SK-N-SH (cell line): Measurements from ENCODE around the gene VPS18. TPM values are rescaled to one million over a fixed set of nuclear protein-coding genes. Genes with fewer than 3 reads are reported as not detected.

Experiments used
- CTCF ChIA-PET: fragments of 300-600, 350-600 bp; formaldehyde crosslinking; extraction: SDS; loops from one replicate; lab custom pipeline; 2021; lab: Yijun Ruan, JAX
- POLR2A ChIA-PET: fragments of 350-600 bp; sonication (Branson Sonifier 250); formaldehyde crosslinking; extraction: SDS; loops from one replicate; lab custom pipeline; 2020; ENCODE audit warnings: antibody characterized with exemption, inconsistent platforms; lab: Yijun Ruan, JAX
- DNase-seq: peaks from one replicate; pipeline ENCODE4 v3.0.0; 2012
- H2AFZ ChIP-seq: fragments of 200-600 bp; sonication (generic); 2 replicates; pipeline ENCODE4 v1.8.1; 2016; ENCODE audit warnings: antibody characterized with exemption, mild to moderate bottlenecking, low read depth
- H3F3A ChIP-seq: fragments of 200-600 bp; sonication (generic); replicated peaks from 2 replicates; pipeline ENCODE3; 2016; ENCODE audit warnings: antibody characterized with exemption, mild to moderate bottlenecking; ENCODE audit not compliant: insufficient read depth
- H3K27ac ChIP-seq, 2 experiments: fragments of 200-500 bp in 1 of 2; fragments of 200-600 bp in 1 of 2; sonication (Bioruptor generic) in 1 of 2; sonication (generic), shearing (Covaris generic) in 1 of 2; 2 replicates each; pipeline versions ENCODE4 v1.5.1 to v1.6.1; 2014 to 2016; ENCODE audit warnings: low read depth in 2 of 2, inconsistent platforms in 1 of 2, low read length in 1 of 2, mild to moderate bottlenecking in 1 of 2, mixed read lengths in 1 of 2
- H3K27me3 ChIP-seq: fragments of 200-600 bp; sonication (generic), shearing (Covaris generic); 2 replicates; pipeline ENCODE4 v1.6.1; 2016; ENCODE audit warnings: mixed run types; ENCODE audit not compliant: insufficient read depth
- H3K36me3 ChIP-seq, 2 experiments: fragments of 200-500 bp in 1 of 2; fragments of 200-600 bp in 1 of 2; sonication (Bioruptor generic) in 1 of 2; sonication (generic) in 1 of 2; replicated peaks in 1 of 2; 2 replicates each; pipeline versions ENCODE3 to v1.5.1; 2014 to 2016; ENCODE audit warnings: low read length in 1 of 2, mild to moderate bottlenecking in 1 of 2; ENCODE audit not compliant: insufficient read depth in 2 of 2, control insufficient read depth in 1 of 2
- H3K4me1 ChIP-seq, 2 experiments: fragments of 200-500 bp in 1 of 2; fragments of 200-600 bp in 1 of 2; sonication (Bioruptor generic) in 1 of 2; sonication (generic), shearing (Covaris generic) in 1 of 2; 2 replicates each; pipeline versions ENCODE4 v1.5.1 to v1.6.1; 2014 to 2016; ENCODE audit warnings: low read depth in 1 of 2, low read length in 1 of 2, mixed run types in 1 of 2; ENCODE audit not compliant: insufficient read depth in 2 of 2, control insufficient read depth in 1 of 2
- H3K4me2 ChIP-seq: fragments of 200-600 bp; sonication (generic), shearing (Covaris generic); 2 replicates; pipeline ENCODE4 v1.6.1; 2017; ENCODE audit warnings: mixed run types
- H3K4me3 ChIP-seq, 2 experiments: fragments of 200-500 bp in 1 of 2; fragments of 200-600 bp in 1 of 2; sonication (Bioruptor generic) in 1 of 2; sonication (generic), shearing (Covaris generic) in 1 of 2; 2 replicates each; pipeline versions ENCODE4 v1.5.1 to v1.8.1; 2014 to 2016; ENCODE audit warnings: low read depth in 2 of 2, inconsistent platforms in 1 of 2, low read length in 1 of 2, mild to moderate bottlenecking in 1 of 2, mixed read lengths in 1 of 2, moderate library complexity in 1 of 2
- H3K79me2 ChIP-seq: fragments of 200-600 bp; sonication (generic); 2 replicates; pipeline ENCODE4 v1.8.1; 2017; ENCODE audit warnings: mild to moderate bottlenecking; ENCODE audit not compliant: insufficient read depth
- H3K9ac ChIP-seq: fragments of 200-600 bp; sonication (generic); 2 replicates; pipeline ENCODE4 v1.6.1; 2017; ENCODE audit warnings: mixed run types
- H3K9me2 ChIP-seq: fragments of 200-600 bp; sonication (generic); 2 replicates; pipeline ENCODE4 v1.6.1; 2017; ENCODE audit warnings: mixed run types
- H3K9me3 ChIP-seq: fragments of 200-600 bp; sonication (generic); 2 replicates; pipeline ENCODE4 v1.6.1; 2017; ENCODE audit warnings: mixed run types, mild to moderate bottlenecking, moderate library complexity
- H4K20me1 ChIP-seq: fragments of 200-600 bp; sonication (generic); 2 replicates; pipeline ENCODE4 v1.6.1; 2017; ENCODE audit warnings: mild to moderate bottlenecking, mixed run types; ENCODE audit not compliant: insufficient read depth
- ELF1 ChIP-seq: IDR thresholded peaks from 2 replicates; pipeline ENCODE4 v1.4.0; 2012
- EP300 ChIP-seq, 2 experiments: IDR thresholded peaks; 2 replicates each; pipeline versions ENCODE4 v1.4.0 to v1.6.1; 2012; ENCODE audit warnings: borderline replicate concordance in 1 of 2, low read depth in 1 of 2, low read length in 1 of 2
- EZH2phosphoT487 ChIP-seq: fragments of 200-600 bp; sonication (generic); IDR thresholded peaks from 2 replicates; pipeline ENCODE4 v1.6.1; 2017; ENCODE audit warnings: low read depth, mixed run types, mild to moderate bottlenecking, antibody characterized with exemption, moderate library complexity, borderline replicate concordance
- FOSL2 ChIP-seq: IDR thresholded peaks from 2 replicates; pipeline ENCODE4 v1.4.0; 2012; ENCODE audit warnings: low read depth, mild to moderate bottlenecking, moderate library complexity, borderline replicate concordance
- FOXJ3 ChIP-seq: sonication (generic); formaldehyde crosslinking; IDR thresholded peaks from 2 replicates; pipeline ENCODE4 v1.5.1; 2020; ENCODE audit warnings: mild to moderate bottlenecking, missing genetic modification reagents
- GABPA ChIP-seq: IDR thresholded peaks from 2 replicates; pipeline ENCODE4 v1.4.0; 2012; ENCODE audit warnings: low read depth, mild to moderate bottlenecking
- MEF2A ChIP-seq: IDR thresholded peaks from 2 replicates; pipeline ENCODE4 v1.4.0; 2012; ENCODE audit warnings: low read depth, borderline replicate concordance
- NRF1 ChIP-seq: IDR thresholded peaks from 2 replicates; pipeline ENCODE4 v1.6.1; 2012; ENCODE audit warnings: low read depth, mild to moderate bottlenecking, low read length
- POLR2AphosphoS5 ChIP-seq: IDR thresholded peaks from 2 replicates; pipeline ENCODE4 v1.6.1; 2012; ENCODE audit warnings: low read depth, low read length
- RAD21 ChIP-seq: IDR thresholded peaks from 2 replicates; pipeline ENCODE4 v1.6.1; 2012; ENCODE audit warnings: mild to moderate bottlenecking, low read length
- WGBS: methylation state at CpG from one replicate; pipeline ENCODE4 v1.1.6; 2017; ENCODE audit warnings: low lambda C conversion rate; 5-methylcytosine and 5-hydroxymethylcytosine counted together
- polyA plus RNA-seq, 3 experiments: library from polyadenylated mRNA; depleted of rRNA; stranded (reverse); fragments of >200 nt; gene quantifications; 2 replicates each; pipeline ENCODE4 v1.2.3, GENCODE V29; 2012
- TF ChIP-seq, protein P1 (sequence below): IDR thresholded peaks from 2 replicates; pipeline ENCODE4 v1.4.0; 2012; ENCODE audit warnings: low read depth, borderline replicate concordance

Gene VPS18
- polyA plus RNA-seq, 1 of the 3 experiments (the other 2 are of a cell fraction) = 14.1 TPM

DNA sequence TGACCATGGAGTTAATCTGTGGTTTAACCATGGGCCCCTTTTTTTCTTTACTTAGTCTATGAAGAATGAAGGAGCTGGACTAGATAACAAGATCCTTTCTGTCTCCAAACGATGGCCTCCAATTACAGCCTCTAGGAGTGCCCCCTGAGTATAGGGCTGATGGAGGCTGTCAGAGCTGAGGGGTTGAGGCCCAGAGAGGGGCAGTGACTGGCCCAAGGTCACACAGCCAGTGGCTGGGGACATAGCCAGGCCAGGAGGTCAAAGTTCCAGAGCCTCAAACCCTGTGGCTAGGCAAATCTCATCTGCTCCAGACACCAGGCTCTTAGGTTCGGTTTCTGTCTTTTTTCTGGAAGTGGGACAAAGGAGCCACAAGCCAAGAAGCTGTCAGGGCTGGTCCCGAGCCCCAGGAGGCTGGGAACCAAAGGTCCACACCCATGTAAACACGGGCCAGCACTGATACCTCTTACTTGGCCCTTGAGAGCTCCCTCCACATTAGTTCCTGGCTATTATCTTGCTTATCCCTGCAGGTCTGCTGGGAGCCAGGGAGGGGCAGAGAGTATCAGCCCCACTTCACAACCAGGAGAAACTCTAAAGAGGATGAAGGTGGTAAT is 30.5 kb upstream of the VPS18 start:
- H3F3A ChIP-seq = peaks cover 3% of the 10 kb centered on the region
- H3K9ac ChIP-seq = no peak overlapping the region
- CTCF ChIA-PET = interaction anchor here (0.9 kb wide), 1 partner anchor 67 kb away, joined by 4 read pairs; no protein-coding TSS in a partner anchor
- H3K4me3 ChIP-seq = no peak overlapping the region
- H3K4me1 ChIP-seq = peaks cover 6 to 7% of the 10 kb centered on the region in 2 experiments; a peak in 3 of 4 replicates
- H4K20me1 ChIP-seq = no peaks in the 10 kb centered on the region
- WGBS = 53% methylated on average over 3 of the region's 4 CpGs
- no peak overlapping the region for H3K27ac ChIP-seq
- TF ChIP-seq RAD21 (no peak), GABPA (no peak), ELF1 (no peak)
- TF ChIP-seq, protein P1, sequence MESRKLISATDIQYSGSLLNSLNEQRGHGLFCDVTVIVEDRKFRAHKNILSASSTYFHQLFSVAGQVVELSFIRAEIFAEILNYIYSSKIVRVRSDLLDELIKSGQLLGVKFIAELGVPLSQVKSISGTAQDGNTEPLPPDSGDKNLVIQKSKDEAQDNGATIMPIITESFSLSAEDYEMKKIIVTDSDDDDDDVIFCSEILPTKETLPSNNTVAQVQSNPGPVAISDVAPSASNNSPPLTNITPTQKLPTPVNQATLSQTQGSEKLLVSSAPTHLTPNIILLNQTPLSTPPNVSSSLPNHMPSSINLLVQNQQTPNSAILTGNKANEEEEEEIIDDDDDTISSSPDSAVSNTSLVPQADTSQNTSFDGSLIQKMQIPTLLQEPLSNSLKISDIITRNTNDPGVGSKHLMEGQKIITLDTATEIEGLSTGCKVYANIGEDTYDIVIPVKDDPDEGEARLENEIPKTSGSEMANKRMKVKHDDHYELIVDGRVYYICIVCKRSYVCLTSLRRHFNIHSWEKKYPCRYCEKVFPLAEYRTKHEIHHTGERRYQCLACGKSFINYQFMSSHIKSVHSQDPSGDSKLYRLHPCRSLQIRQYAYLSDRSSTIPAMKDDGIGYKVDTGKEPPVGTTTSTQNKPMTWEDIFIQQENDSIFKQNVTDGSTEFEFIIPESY = no peak
- H3K36me3 ChIP-seq = no peaks in the 10 kb centered on the region
- no peak overlapping the region for H3K4me2 ChIP-seq
- H3K79me2 ChIP-seq = no peaks in the 10 kb centered on the region
- no peak for DNase-seq
- H3K27me3 ChIP-seq = no peaks in the 10 kb centered on the region
- POLR2A ChIA-PET = no interaction called here
- no peaks in the 10 kb centered on the region for H3K9me2 ChIP-seq
- H3K9me3 ChIP-seq = no peaks in the 10 kb centered on the region
- no peak overlapping the region for H2AFZ ChIP-seq

DNA sequence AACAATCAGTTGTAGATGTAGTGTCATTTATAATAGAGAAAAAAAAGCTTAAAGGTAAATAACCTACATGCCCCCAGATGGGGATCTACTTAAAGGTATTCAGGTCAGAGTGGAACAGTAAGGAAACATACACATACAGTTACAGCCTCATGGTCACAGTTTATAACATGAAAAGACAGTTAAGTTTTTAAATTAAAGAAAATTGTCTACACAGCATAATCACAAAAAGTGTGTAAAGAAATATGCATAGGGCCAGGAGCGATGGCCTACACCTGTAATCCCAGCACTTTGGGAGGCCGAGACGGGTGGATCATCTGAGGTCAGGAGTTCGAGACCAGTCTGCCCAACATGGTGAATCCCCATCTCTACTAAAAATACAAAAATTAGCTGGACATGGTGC is 27.1 kb upstream of the VPS18 start:
- H2AFZ ChIP-seq = no peak overlapping the region
- H3K4me3 ChIP-seq = no peak overlapping the region
- no peak for DNase-seq
- no peaks in the 10 kb centered on the region for H4K20me1 ChIP-seq
- H3F3A ChIP-seq = no peaks in the 10 kb centered on the region
- 93% methylated on average over 4 of the region's 4 CpGs for WGBS
- ChIA-PET POLR2A (no interaction called here), CTCF (interaction anchor here (0.6 to 1.0 kb wide), 3 partner anchors 27 to 85 kb away, joined by 3 read pairs; no protein-coding TSS in a partner anchor)
- no peaks in the 10 kb centered on the region for H3K79me2 ChIP-seq
- no peaks in the 10 kb centered on the region for H3K27me3 ChIP-seq
- H3K4me1 ChIP-seq = peaks cover 6 to 7% of the 10 kb centered on the region in 2 experiments; a peak in 3 of 4 replicates
- no peak overlapping the region for H3K4me2 ChIP-seq
- H3K9ac ChIP-seq = no peak overlapping the region
- no peak overlapping the region for H3K27ac ChIP-seq
- TF ChIP-seq EZH2phosphoT487 (no peak), EP300 (IDR thresholded peaks at IDR 0.05; ENCODE audit: borderline replicate concordance in 1 of 2, low read depth in 1 of 2, low read length in 1 of 2) (no peak), POLR2AphosphoS5 (no peak), MEF2A (no peak), FOXJ3 (CRISPR knock-in tag) (no peak), FOSL2 (no peak), NRF1 (no peak)
- H3K9me2 ChIP-seq = no peaks in the 10 kb centered on the region
- no peaks in the 10 kb centered on the region for H3K9me3 ChIP-seq
- no peaks in the 10 kb centered on the region for H3K36me3 ChIP-seq
